ENCODE data around the gene ZMIZ1. TPM values are rescaled to one million over a fixed set of nuclear protein-coding genes. Genes with fewer than 3 reads are reported as not detected.

Gene ZMIZ1
- total and polyA plus RNA-seq, 4 donors: 3.9 to 19.1 (median 9.8) TPM

- Histone ChIP-seq H3K27ac (ENCODE audit: low read depth in 1 of 2, low read length in 2 of 2) (no peak overlapping the region), H3K36me3 (ENCODE audit: control insufficient read depth in 4 of 4, insufficient read depth in 3 of 4, low read depth in 1 of 4, low read length in 3 of 4) (no peaks in the 10 kb centered on the region), H3K9me3 (ENCODE audit: control insufficient read depth in 4 of 4, low read length in 3 of 4) (no peaks in the 10 kb centered on the region), H3K9ac (ENCODE audit: low read depth in 1 of 2, low read length in 2 of 2) (no peak overlapping the region), H3K27me3 (ENCODE audit: control insufficient read depth in 4 of 4, insufficient read depth in 4 of 4, low read length in 3 of 4) (no peaks in the 10 kb centered on the region), H3K4me3 (ENCODE audit: low read depth in 1 of 3, low read length in 3 of 3) (no peak overlapping the region), H3K4me1 (ENCODE audit: control insufficient read depth in 4 of 4, insufficient read depth in 4 of 4, low read length in 3 of 4) (peaks cover 44 to 67% (median 54%) of the 10 kb centered on the region in 4 donors)
- no peak for DNase-seq (ENCODE audit: low spot score)
- TF ChIP-seq TAF1 (conservative IDR thresholded peaks at IDR 0.05): no peak
- TF ChIP-seq ATF3 (IDR thresholded peaks at IDR 0.05): no peak
- TF ChIP-seq FOXA2 (IDR thresholded peaks at IDR 0.05): no peak
- no peak for TF ChIP-seq JUND (IDR thresholded peaks at IDR 0.05)
- no peak for TF ChIP-seq GABPA (IDR thresholded peaks at IDR 0.05 in 1 of 2, conservative IDR thresholded peaks at IDR 0.05 in 1 of 2)
- no peak for TF ChIP-seq REST (IDR thresholded peaks at IDR 0.05)
- TF ChIP-seq HNF4G (IDR thresholded peaks at IDR 0.05): no peak
- peak; percentile 67 to 71 for TF ChIP-seq RXRA (IDR thresholded peaks at IDR 0.05)
- TF ChIP-seq NR2F2 (IDR thresholded peaks at IDR 0.05): no peak
- no peak for TF ChIP-seq YY1 (IDR thresholded peaks at IDR 0.05)
- TF ChIP-seq HNF4A (conservative IDR thresholded peaks at IDR 0.05): peak in 1 of 2 donors; percentile 18
- TF ChIP-seq, protein P1, sequence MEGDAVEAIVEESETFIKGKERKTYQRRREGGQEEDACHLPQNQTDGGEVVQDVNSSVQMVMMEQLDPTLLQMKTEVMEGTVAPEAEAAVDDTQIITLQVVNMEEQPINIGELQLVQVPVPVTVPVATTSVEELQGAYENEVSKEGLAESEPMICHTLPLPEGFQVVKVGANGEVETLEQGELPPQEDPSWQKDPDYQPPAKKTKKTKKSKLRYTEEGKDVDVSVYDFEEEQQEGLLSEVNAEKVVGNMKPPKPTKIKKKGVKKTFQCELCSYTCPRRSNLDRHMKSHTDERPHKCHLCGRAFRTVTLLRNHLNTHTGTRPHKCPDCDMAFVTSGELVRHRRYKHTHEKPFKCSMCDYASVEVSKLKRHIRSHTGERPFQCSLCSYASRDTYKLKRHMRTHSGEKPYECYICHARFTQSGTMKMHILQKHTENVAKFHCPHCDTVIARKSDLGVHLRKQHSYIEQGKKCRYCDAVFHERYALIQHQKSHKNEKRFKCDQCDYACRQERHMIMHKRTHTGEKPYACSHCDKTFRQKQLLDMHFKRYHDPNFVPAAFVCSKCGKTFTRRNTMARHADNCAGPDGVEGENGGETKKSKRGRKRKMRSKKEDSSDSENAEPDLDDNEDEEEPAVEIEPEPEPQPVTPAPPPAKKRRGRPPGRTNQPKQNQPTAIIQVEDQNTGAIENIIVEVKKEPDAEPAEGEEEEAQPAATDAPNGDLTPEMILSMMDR (IDR thresholded peaks at IDR 0.05; ENCODE audit: low read depth, low read length, missing input control): no peak
- TF ChIP-seq RAD21 (IDR thresholded peaks at IDR 0.05): peak in 1 of 2 donors; percentile 24
- TF ChIP-seq MAX (IDR thresholded peaks at IDR 0.05): no peak
- peak; percentile 30 for TF ChIP-seq SP1 (IDR thresholded peaks at IDR 0.05)
- TF ChIP-seq, protein P2, sequence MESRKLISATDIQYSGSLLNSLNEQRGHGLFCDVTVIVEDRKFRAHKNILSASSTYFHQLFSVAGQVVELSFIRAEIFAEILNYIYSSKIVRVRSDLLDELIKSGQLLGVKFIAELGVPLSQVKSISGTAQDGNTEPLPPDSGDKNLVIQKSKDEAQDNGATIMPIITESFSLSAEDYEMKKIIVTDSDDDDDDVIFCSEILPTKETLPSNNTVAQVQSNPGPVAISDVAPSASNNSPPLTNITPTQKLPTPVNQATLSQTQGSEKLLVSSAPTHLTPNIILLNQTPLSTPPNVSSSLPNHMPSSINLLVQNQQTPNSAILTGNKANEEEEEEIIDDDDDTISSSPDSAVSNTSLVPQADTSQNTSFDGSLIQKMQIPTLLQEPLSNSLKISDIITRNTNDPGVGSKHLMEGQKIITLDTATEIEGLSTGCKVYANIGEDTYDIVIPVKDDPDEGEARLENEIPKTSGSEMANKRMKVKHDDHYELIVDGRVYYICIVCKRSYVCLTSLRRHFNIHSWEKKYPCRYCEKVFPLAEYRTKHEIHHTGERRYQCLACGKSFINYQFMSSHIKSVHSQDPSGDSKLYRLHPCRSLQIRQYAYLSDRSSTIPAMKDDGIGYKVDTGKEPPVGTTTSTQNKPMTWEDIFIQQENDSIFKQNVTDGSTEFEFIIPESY (IDR thresholded peaks at IDR 0.05): no peak
- 52% methylated on average over 10 of the region's 10 CpGs for WGBS
These were observed 85.0 kb downstream of the ZMIZ1 start for GRCh38 chr10:79153745-79154144.
